Thoracic aorta (tissue), 2 donors: Measurements from ENCODE around the gene SLC39A11. TPM values are rescaled to one million over a fixed set of nuclear protein-coding genes. Genes with fewer than 3 reads are reported as not detected.
"Not testable (repeated sequence)": the region's sequence is repeated elsewhere in the genome, so short reads cannot be mapped to it uniquely, and the experiment has no call there.

Experiments used
- ATAC-seq: fragments of 150-250 bp; one replicate; pipeline ENCODE4 v1.8.0; 2017; ENCODE audit warnings: low read depth; ENCODE audit not compliant: insufficient number of reproducible peaks, low FRiP score
- DNase-seq: peaks from one replicate; pipeline ENCODE4 v3.0.0-alpha.2; 2020; ENCODE audit warnings: low spot score
- H3K27ac ChIP-seq, 2 donors: fragments of 200-600 bp; sonication (generic); 1 replicate in 1 of 2; 2 replicates in 1 of 2; pipeline ENCODE4 v1.5.1; 2016; ENCODE audit warnings: mild to moderate bottlenecking in 2 of 2, moderate library complexity in 2 of 2
- H3K27me3 ChIP-seq: fragments of 200-600 bp; sonication (generic); replicated peaks from 2 replicates; pipeline ENCODE4 v1.6.0; 2016; ENCODE audit warnings: mild to moderate bottlenecking; ENCODE audit not compliant: insufficient read depth
- H3K36me3 ChIP-seq: fragments of 200-600 bp; sonication (generic); one replicate; pipeline ENCODE4 v1.5.1; 2016
- H3K4me1 ChIP-seq, 2 donors: fragments of 200-600 bp; sonication (generic); 1 replicate in 1 of 2; 2 replicates in 1 of 2; pipeline versions ENCODE4 v1.5.1 to v1.6.0; 2016; ENCODE audit warnings: low read depth in 2 of 2, mild to moderate bottlenecking in 1 of 2; ENCODE audit not compliant: control insufficient read depth in 1 of 2
- H3K4me3 ChIP-seq: fragments of 200-600 bp; sonication (generic); 2 replicates; pipeline ENCODE4 v1.5.1; 2016; ENCODE audit warnings: mild to moderate bottlenecking
- H3K9me3 ChIP-seq: fragments of 200-600 bp; sonication (generic); 2 replicates; pipeline ENCODE4 v1.5.1; 2016
- total RNA-seq, 2 donors: library from RNA; depleted of rRNA; stranded (reverse); fragments of >200 nt; gene quantifications; one replicate each; pipeline versions ENCODE4 v1.1.0 to v1.2.3, GENCODE V29; 2016
- TF ChIP-seq, protein P1 (sequence below): fragments of 200-600 bp; sonication (generic); IDR thresholded peaks from one replicate; pipeline ENCODE4 v1.5.1; 2019; ENCODE audit warnings: antibody characterized with exemption

SLC39A11 gene
- total RNA-seq, 2 donors from 2014 or later, result 12.0 to 29.1 TPM

GRCh38 chr17:72937707-72938106, 154.8 kb downstream of the SLC39A11 start:
- TF ChIP-seq, protein P1, sequence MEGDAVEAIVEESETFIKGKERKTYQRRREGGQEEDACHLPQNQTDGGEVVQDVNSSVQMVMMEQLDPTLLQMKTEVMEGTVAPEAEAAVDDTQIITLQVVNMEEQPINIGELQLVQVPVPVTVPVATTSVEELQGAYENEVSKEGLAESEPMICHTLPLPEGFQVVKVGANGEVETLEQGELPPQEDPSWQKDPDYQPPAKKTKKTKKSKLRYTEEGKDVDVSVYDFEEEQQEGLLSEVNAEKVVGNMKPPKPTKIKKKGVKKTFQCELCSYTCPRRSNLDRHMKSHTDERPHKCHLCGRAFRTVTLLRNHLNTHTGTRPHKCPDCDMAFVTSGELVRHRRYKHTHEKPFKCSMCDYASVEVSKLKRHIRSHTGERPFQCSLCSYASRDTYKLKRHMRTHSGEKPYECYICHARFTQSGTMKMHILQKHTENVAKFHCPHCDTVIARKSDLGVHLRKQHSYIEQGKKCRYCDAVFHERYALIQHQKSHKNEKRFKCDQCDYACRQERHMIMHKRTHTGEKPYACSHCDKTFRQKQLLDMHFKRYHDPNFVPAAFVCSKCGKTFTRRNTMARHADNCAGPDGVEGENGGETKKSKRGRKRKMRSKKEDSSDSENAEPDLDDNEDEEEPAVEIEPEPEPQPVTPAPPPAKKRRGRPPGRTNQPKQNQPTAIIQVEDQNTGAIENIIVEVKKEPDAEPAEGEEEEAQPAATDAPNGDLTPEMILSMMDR, result no peak
- ATAC-seq (no peak), DNase-seq (no peak)
- H3K9me3 ChIP-seq, result no peaks in the 10 kb centered on the region
- no peak overlapping the region for H3K4me3 ChIP-seq
- H3K36me3 ChIP-seq, result no peaks in the 10 kb centered on the region
- no peaks in the 10 kb centered on the region for H3K27me3 ChIP-seq
- no peak overlapping the region for H3K27ac ChIP-seq
- no peaks in the 10 kb centered on the region for H3K4me1 ChIP-seq

DNA sequence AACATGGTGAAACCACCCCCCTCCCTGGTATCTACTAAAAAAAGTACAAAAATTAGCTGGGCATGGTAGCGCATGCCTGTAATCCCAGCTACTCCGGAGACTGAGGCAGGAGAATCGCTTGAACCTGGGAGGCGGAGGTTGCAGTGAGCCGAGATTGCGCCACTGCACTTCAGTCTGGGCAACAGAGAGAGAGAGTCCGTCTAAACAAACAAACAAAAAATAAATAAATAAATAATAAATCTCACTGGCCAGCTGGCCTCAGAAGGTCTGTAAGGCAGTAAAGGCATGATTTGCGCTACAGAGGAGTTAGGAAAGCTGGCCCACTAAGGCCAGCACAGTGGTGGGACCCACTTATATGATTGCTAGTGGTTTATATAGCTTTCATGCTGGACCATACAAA, 155.2 kb downstream of the SLC39A11 start:
- not testable (repeated sequence) for H3K9me3 ChIP-seq, H3K4me3 ChIP-seq, H3K27me3 ChIP-seq, H3K27ac ChIP-seq, H3K36me3 ChIP-seq, DNase-seq, ATAC-seq, H3K4me1 ChIP-seq

GRCh38 chr17:72935984-72936383, 156.5 kb downstream of the SLC39A11 start:
- no peak overlapping the region for H3K4me3 ChIP-seq

DNA sequence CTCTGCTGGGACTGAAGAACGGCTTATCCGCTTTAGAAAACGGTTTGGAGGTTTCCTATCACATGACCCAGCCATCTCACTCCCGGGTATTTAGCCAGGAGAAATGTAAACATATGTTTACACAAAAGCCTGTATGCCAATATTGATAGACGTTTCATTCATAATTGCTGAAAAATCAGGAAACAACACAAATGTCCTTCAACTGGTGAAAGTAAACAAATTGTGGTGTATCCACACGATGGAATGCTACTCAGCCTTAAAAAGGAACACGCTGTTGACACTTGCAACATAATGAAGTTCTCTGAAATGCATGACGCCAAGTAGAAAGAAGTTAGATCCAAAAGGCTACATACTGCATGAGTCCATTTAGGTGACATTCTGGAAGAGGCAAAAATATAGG, 157.6 kb downstream of the SLC39A11 start:
- Histone ChIP-seq H3K36me3 (no peaks in the 10 kb centered on the region), H3K4me1 (no peaks in the 10 kb centered on the region), H3K27me3 (no peaks in the 10 kb centered on the region), H3K27ac (no peak overlapping the region), H3K4me3 (no peak overlapping the region), H3K9me3 (no peaks in the 10 kb centered on the region)
- DNase-seq (no peak), ATAC-seq (no peak)
- TF ChIP-seq, protein P1, result no peak

More at GRCh38 chr17:72935984-72936383, 156.5 kb downstream of the SLC39A11 start:
- Histone ChIP-seq H3K27me3 (no peaks in the 10 kb centered on the region), H3K9me3 (no peaks in the 10 kb centered on the region), H3K4me1 (no peaks in the 10 kb centered on the region), H3K27ac (no peak overlapping the region), H3K36me3 (no peaks in the 10 kb centered on the region)
- TF ChIP-seq, protein P1, result no peak
- ATAC-seq (no peak), DNase-seq (no peak)

- Histone ChIP-seq H3K4me1 (no peaks in the 10 kb centered on the region), H3K36me3 (no peaks in the 10 kb centered on the region), H3K4me3 (no peak overlapping the region), H3K9me3 (no peaks in the 10 kb centered on the region), H3K27ac (no peak overlapping the region), H3K27me3 (no peaks in the 10 kb centered on the region)
- ATAC-seq (no peak), DNase-seq (no peak)
- TF ChIP-seq, protein P1, result no peak
These were observed 160.9 kb downstream of the SLC39A11 start for GRCh38 chr17:72931635-72932034.

DNA sequence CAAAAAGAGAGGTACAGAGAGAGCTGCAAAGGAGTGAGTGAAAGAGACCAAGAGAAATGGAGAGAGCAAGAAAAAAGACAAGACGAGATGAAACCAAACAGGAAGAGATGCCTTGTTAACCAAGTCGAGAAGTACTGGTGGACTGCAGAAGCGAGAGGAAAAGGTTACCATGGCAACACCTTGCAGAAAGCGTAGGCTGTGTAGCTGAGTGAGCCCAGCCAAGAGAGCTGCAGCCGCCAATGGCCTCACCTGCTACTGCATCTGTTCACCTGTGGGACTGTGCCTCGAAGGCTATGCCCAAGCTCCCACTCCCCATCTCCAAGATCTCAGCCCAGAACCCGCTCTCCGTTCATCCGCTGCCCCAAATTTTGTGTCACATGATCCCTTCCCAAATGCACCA, 161.3 kb downstream of the SLC39A11 start:
- no peak for DNase-seq
- Histone ChIP-seq H3K27me3 (no peaks in the 10 kb centered on the region), H3K9me3 (no peaks in the 10 kb centered on the region), H3K36me3 (no peaks in the 10 kb centered on the region), H3K27ac (no peak overlapping the region), H3K4me3 (no peak overlapping the region), H3K4me1 (no peaks in the 10 kb centered on the region)
- no peak for ATAC-seq
- TF ChIP-seq, protein P1, result no peak
